PC-9 (cell line): Measurements from ENCODE around the gene SH3BGR.

Experiments used
- EZH2 ChIP-seq: fragments of 200-600 bp; sonication (generic); IDR thresholded peaks from 2 replicates; pipeline ENCODE4 v1.8.0; 2017; ENCODE audit warnings: antibody characterized with exemption, low read depth
- TF ChIP-seq, protein P1 (sequence below): fragments of 200-600 bp; sonication (generic); conservative IDR thresholded peaks from 2 replicates; pipeline ENCODE4 v1.6.1; 2017; ENCODE audit warnings: mixed run types, antibody characterized with exemption, mild to moderate bottlenecking, moderate library complexity

DNA sequence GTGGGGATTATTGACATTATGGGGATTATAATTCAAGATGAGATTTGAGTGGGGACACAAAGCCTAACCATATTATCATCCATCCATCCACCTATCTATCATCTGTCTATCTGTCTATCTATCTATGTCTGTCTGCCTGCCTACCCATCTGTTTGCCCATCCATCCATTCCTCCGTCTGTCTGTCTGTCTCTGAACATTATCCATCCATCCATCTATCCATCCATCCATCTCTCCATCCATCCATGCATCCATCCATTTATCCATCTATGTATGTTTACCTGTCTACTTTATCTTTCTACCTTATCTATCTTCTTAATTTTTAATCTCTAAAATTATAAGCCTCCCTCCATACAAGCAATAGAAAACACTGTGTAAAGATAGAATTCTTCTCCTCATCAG is 47.4 kb downstream of the SH3BGR start:
- TF ChIP-seq, protein P1, sequence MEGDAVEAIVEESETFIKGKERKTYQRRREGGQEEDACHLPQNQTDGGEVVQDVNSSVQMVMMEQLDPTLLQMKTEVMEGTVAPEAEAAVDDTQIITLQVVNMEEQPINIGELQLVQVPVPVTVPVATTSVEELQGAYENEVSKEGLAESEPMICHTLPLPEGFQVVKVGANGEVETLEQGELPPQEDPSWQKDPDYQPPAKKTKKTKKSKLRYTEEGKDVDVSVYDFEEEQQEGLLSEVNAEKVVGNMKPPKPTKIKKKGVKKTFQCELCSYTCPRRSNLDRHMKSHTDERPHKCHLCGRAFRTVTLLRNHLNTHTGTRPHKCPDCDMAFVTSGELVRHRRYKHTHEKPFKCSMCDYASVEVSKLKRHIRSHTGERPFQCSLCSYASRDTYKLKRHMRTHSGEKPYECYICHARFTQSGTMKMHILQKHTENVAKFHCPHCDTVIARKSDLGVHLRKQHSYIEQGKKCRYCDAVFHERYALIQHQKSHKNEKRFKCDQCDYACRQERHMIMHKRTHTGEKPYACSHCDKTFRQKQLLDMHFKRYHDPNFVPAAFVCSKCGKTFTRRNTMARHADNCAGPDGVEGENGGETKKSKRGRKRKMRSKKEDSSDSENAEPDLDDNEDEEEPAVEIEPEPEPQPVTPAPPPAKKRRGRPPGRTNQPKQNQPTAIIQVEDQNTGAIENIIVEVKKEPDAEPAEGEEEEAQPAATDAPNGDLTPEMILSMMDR = no peak
- TF ChIP-seq EZH2 = no peak
